HEK293 (cell line): Measurements from ENCODE around the gene LASP1NB.

ENCODE experiments used
- GLIS1 ChIP-seq: fragments of 450-650 bp; formaldehyde crosslinking; IDR thresholded peaks from 2 replicates; pipeline ENCODE4 v1.5.1; 2016; ENCODE audit warnings: missing biosample characterization, missing genetic modification characterization
- PATZ1 ChIP-seq: fragments of 450-650 bp; formaldehyde crosslinking; IDR thresholded peaks from 2 replicates; pipeline ENCODE4 v1.5.1; 2016; ENCODE audit warnings: missing biosample characterization, missing genetic modification characterization
- PRDM1 ChIP-seq: fragments of 450-650 bp; formaldehyde crosslinking; IDR thresholded peaks from 2 replicates; pipeline ENCODE4; 2016; ENCODE audit warnings: missing biosample characterization, missing genetic modification characterization
- TCF7L2 ChIP-seq: IDR thresholded peaks from 2 replicates; pipeline ENCODE4 v1.6.1; 2011; ENCODE audit warnings: low read depth, mild to moderate bottlenecking, inconsistent platforms, low read length, moderate library complexity, borderline replicate concordance
- ZBTB44 ChIP-seq: fragments of 450-650 bp; IDR thresholded peaks from 2 replicates; pipeline ENCODE4 v1.5.1; 2018; ENCODE audit warnings: missing biosample characterization, mild to moderate bottlenecking, missing genetic modification characterization
- ZIC2 ChIP-seq: fragments of 450-650 bp; formaldehyde crosslinking; IDR thresholded peaks from 2 replicates; pipeline ENCODE4 v1.5.1; 2016; ENCODE audit warnings: missing biosample characterization, missing genetic modification characterization
- ZNF19 ChIP-seq: fragments of 450-650 bp; formaldehyde crosslinking; IDR thresholded peaks from 2 replicates; pipeline ENCODE4; 2016; ENCODE audit warnings: missing biosample characterization, missing genetic modification characterization, low read depth
- ZNF223 ChIP-seq: fragments of 450-650 bp; formaldehyde crosslinking; IDR thresholded peaks from 2 replicates; pipeline ENCODE4 v1.5.1; 2016; ENCODE audit warnings: missing biosample characterization, missing genetic modification characterization
- ZNF629 ChIP-seq: fragments of 450-650 bp; formaldehyde crosslinking; IDR thresholded peaks from 2 replicates; pipeline ENCODE4 v1.5.1; 2017; ENCODE audit warnings: missing biosample characterization, missing genetic modification characterization
- ZNF768 ChIP-seq: fragments of 450-650 bp; formaldehyde crosslinking; IDR thresholded peaks from 2 replicates; pipeline ENCODE4 v1.5.1; 2018; ENCODE audit warnings: missing biosample characterization, mild to moderate bottlenecking, missing genetic modification characterization
- TF ChIP-seq, protein P1 (sequence below): fragments of 450-650 bp; formaldehyde crosslinking; IDR thresholded peaks from 2 replicates; pipeline ENCODE4 v1.5.1; 2016; ENCODE audit warnings: missing biosample characterization, missing genetic modification characterization
- TF ChIP-seq, protein P2 (sequence below): fragments of 450-650 bp; formaldehyde crosslinking; IDR thresholded peaks from 2 replicates; pipeline ENCODE4 v1.5.1; 2016; ENCODE audit warnings: missing biosample characterization, missing genetic modification characterization, low read depth

DNA sequence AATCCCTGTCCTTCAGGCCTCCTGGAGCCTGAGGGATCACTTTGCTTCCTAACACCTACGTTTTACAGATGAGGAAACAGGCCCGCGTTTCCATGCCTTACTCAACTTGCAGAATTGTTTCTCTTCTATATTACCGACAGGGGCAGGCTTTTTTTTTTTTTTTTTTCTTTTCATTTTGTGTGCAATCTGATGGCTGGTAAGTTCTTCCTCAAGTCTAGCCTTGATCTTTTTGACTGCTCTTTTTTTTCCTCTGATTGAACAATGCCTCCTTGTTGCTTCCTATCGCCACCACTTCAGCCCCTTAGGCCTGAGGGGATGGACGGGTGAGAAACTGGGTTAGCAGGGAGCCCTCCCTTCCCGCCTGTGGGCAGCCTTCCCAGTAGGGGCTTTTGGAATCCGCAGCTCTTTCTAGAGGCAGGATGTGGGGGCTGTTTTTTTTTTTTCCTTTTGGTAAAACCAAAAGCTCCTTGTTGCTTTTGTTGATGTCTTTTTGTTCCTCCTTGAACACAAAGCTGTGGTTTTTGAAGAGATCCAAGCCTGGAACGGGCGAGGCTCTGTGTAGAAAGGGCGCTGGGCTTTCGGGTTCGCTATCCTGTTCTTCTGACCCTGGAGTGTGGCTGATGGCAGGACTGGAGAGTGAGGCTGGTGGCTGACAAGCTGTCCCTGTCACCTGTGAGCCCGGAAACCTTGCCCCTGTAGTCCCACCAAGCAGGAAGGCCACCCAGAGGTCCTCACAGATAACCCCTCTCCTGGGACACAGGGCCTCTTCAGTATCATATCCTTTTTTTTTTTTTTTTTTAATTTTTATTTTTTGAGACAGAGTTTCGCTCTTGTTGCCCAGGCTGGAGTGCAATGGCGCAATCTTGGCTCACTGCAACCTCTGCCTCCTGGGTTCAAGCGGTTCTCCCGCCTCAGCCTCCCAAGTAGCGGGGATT lies 41.6 kb upstream of the LASP1NB start:
- TF ChIP-seq, protein P1, sequence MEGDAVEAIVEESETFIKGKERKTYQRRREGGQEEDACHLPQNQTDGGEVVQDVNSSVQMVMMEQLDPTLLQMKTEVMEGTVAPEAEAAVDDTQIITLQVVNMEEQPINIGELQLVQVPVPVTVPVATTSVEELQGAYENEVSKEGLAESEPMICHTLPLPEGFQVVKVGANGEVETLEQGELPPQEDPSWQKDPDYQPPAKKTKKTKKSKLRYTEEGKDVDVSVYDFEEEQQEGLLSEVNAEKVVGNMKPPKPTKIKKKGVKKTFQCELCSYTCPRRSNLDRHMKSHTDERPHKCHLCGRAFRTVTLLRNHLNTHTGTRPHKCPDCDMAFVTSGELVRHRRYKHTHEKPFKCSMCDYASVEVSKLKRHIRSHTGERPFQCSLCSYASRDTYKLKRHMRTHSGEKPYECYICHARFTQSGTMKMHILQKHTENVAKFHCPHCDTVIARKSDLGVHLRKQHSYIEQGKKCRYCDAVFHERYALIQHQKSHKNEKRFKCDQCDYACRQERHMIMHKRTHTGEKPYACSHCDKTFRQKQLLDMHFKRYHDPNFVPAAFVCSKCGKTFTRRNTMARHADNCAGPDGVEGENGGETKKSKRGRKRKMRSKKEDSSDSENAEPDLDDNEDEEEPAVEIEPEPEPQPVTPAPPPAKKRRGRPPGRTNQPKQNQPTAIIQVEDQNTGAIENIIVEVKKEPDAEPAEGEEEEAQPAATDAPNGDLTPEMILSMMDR (tag by site-specific recombination) = no peak
- TF ChIP-seq ZNF223 (tag by site-specific recombination) (no peak), PATZ1 (tag by site-specific recombination) (no peak), PRDM1 (no peak), ZNF768 (tag by site-specific recombination) (no peak), TCF7L2 (no peak), ZBTB44 (tag by site-specific recombination) (no peak), ZIC2 (tag by site-specific recombination) (no peak), ZNF19 (tag by site-specific recombination) (no peak), ZNF629 (no peak), GLIS1 (no peak)
- TF ChIP-seq, protein P2, sequence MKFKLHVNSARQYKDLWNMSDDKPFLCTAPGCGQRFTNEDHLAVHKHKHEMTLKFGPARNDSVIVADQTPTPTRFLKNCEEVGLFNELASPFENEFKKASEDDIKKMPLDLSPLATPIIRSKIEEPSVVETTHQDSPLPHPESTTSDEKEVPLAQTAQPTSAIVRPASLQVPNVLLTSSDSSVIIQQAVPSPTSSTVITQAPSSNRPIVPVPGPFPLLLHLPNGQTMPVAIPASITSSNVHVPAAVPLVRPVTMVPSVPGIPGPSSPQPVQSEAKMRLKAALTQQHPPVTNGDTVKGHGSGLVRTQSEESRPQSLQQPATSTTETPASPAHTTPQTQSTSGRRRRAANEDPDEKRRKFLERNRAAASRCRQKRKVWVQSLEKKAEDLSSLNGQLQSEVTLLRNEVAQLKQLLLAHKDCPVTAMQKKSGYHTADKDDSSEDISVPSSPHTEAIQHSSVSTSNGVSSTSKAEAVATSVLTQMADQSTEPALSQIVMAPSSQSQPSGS (tag by site-specific recombination) = no peak
